Measurements from ENCODE around the gene OLIG3.

DNA sequence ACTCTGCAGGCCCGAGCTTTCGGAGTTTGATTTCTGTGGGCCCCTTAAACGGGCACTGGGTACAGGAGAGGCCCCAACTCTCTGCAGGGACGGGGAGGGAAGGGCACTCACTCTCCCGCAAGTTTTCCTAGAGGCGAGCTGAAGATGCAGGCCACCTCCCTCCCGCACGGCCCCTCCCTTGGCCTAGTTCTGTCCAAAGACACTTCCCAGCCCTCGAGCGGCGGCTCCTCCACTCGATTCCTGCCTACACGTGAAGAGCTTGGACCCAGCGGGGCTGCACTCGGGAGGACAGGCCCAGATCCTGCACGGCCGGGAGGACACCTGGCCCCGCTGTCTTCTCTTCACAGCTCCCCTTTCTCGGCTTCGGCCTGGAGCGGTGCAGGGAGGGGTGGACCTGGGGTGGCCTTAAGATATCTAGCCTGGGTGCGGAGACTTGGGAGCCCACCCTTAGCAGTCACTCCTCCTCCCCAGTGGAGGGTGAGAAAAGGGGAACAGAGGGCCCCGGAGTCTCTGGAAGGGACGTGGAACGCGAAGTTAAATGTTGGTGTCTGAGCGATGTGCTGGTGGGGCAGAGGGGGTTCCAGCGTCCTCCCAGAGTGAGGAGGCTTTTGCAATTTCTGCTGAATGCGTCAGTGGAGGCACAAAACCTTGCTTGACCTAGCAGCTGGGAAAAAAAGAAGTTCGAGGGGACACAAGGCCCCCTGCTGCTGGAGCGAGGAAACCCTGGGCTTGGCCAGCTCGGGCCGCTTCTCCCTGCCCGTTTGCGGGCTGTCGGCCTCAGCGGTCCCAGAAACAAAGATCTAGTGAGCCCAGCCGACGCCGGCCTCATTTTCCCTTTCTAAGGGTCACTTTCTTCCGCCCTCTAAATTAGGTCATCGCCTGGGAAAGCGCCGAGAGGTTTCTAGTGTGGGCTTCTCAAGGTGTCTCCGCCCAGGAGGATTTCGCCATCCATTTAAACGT, 4.9 kb downstream of the OLIG3 start:
- TF ChIP-seq, protein P1, sequence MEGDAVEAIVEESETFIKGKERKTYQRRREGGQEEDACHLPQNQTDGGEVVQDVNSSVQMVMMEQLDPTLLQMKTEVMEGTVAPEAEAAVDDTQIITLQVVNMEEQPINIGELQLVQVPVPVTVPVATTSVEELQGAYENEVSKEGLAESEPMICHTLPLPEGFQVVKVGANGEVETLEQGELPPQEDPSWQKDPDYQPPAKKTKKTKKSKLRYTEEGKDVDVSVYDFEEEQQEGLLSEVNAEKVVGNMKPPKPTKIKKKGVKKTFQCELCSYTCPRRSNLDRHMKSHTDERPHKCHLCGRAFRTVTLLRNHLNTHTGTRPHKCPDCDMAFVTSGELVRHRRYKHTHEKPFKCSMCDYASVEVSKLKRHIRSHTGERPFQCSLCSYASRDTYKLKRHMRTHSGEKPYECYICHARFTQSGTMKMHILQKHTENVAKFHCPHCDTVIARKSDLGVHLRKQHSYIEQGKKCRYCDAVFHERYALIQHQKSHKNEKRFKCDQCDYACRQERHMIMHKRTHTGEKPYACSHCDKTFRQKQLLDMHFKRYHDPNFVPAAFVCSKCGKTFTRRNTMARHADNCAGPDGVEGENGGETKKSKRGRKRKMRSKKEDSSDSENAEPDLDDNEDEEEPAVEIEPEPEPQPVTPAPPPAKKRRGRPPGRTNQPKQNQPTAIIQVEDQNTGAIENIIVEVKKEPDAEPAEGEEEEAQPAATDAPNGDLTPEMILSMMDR (IDR thresholded peaks at IDR 0.05): no peak
- TF ChIP-seq POLR2A (IDR thresholded peaks at IDR 0.05): no peak
